ENCODE measurements around the gene ZFYVE28.

- TF ChIP-seq YY1 (IDR thresholded peaks at IDR 0.05; ENCODE audit: insufficient read depth, insufficient read length) (no peak), ZNF274 (IDR thresholded peaks at IDR 0.05; ENCODE audit: low read depth, low read length) (no peak)
These were observed 152.3 kb downstream of the ZFYVE28 start for GRCh38 chr4:2266181-2266580.
